ENCODE results near the gene PLPP1. TPM values are rescaled to one million over a fixed set of nuclear protein-coding genes. Genes with fewer than 3 reads are reported as not detected.

PLPP1 gene
- total RNA-seq, 4 donors from 2014 or later, result 26.1 to 140 (median 41.3) TPM

DNA sequence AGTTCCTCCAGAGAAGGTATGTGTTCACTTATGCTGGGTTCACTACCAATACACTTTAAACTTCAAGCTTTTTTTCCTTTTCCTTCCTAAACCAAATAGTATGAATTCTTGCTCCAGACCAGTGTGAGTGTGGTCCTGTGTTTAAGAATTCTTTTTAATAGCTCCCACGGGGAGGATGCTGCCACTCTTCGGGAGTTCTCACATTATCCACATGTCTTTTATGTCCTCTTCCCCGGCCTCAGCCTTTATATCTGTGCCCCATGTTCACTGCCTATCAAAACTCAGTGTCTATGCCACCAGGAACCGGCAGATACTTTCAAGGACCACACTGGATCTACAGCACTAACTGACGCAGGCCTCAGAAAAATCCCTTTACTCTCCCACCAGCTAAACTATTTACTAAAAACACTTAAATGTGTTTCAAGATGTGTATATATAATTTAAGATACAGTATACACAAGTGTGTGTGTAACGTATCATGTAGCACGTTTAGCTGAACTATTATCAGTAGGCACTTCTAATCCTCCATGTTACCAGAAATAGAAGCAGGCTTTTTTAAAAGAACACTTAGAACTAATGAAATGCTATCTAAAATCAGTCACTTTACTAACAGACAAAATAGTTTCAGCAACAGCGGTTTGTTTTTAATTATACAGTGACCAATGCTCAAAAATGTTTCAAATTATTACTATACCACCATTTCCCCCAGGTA lies 88.0 kb downstream of the PLPP1 start:
- H3K4me1 ChIP-seq, result peaks cover 0 to 22% (median 0%) of the 10 kb centered on the region in 3 donors
- no peak overlapping the region for H3K4me3 ChIP-seq
- H3K27ac ChIP-seq, result peak overlapping the region in 3 of 4 donors; percentile 10 to 29 (median 11)
- H3K27me3 ChIP-seq, result no peaks in the 10 kb centered on the region
- DNase-seq, result no peak
- TF ChIP-seq POLR2A (IDR thresholded peaks at IDR 0.05), result no peak
- TF ChIP-seq, protein P1, sequence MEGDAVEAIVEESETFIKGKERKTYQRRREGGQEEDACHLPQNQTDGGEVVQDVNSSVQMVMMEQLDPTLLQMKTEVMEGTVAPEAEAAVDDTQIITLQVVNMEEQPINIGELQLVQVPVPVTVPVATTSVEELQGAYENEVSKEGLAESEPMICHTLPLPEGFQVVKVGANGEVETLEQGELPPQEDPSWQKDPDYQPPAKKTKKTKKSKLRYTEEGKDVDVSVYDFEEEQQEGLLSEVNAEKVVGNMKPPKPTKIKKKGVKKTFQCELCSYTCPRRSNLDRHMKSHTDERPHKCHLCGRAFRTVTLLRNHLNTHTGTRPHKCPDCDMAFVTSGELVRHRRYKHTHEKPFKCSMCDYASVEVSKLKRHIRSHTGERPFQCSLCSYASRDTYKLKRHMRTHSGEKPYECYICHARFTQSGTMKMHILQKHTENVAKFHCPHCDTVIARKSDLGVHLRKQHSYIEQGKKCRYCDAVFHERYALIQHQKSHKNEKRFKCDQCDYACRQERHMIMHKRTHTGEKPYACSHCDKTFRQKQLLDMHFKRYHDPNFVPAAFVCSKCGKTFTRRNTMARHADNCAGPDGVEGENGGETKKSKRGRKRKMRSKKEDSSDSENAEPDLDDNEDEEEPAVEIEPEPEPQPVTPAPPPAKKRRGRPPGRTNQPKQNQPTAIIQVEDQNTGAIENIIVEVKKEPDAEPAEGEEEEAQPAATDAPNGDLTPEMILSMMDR (IDR thresholded peaks at IDR 0.05), result no peak
- H3K9me3 ChIP-seq, result no peaks in the 10 kb centered on the region
- peaks cover 0 to 7% (median 0%) of the 10 kb centered on the region in 3 donors for H3K36me3 ChIP-seq
- intact Hi-C loops (cut with DNase I), result no loop called here
- 67 to 76% methylated on average over 8 of the region's 8 CpGs for WGBS, 2 donors

DNA sequence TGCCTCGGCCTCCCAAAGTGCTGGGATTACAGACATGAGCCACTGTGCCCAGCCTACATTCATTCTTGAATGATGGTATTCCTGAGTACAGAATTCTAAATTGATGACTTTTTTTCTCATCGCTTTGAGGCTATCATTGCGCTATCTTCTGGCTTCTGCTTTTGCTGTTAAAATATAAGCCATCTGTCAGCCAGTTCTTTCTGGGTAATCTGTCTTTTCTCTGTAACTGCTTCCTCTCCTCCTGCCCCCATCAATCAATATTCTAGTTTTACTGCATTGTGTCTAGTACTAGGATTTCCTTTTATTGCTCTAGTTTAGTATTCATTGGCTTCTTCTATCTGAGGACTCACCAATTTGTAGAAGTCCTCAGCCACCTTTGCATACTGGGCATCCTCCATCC lies 89.0 kb downstream of the PLPP1 start:
- Histone ChIP-seq H3K36me3 (peaks cover 0 to 10% (median 5%) of the 10 kb centered on the region in 3 donors), H3K27me3 (no peaks in the 10 kb centered on the region), H3K9me3 (no peaks in the 10 kb centered on the region), H3K4me1 (peaks cover 0 to 28% (median 0%) of the 10 kb centered on the region in 3 donors), H3K4me3 (no peak overlapping the region), H3K27ac (no peak overlapping the region)
- 89 to 98% methylated on average over 3 of the region's 3 CpGs for WGBS, 2 donors
- no peak for DNase-seq
- TF ChIP-seq POLR2A (IDR thresholded peaks at IDR 0.05), result no peak
- TF ChIP-seq, protein P1 (IDR thresholded peaks at IDR 0.05), result no peak
- intact Hi-C loops (cut with DNase I), result no loop called here

DNA sequence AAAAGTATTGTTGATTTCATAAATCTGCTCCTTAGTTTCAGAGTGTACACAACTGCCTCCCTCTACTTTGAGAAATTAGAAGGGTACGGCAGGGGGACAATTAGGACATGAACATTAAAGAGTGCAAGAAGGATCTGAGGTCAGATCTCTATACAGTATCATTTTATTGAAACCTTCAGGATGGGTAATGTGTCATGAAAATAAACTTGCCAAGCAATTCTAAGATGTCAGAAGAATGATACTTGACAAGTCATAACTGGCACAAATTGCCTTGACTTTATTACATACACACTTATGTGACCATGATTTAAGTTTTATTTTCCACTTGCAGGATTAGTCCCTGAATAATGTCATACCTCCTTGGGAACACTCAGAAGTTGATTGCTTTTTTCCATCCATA lies 92.8 kb downstream of the PLPP1 start:
- Histone ChIP-seq H3K4me1 (peaks cover 12 to 50% (median 23%) of the 10 kb centered on the region in 3 donors), H3K27ac (peak overlapping the region in 2 of 4 donors; percentile 68 to 83), H3K36me3 (peaks cover 0 to 10% (median 5%) of the 10 kb centered on the region in 3 donors), H3K27me3 (no peaks in the 10 kb centered on the region), H3K4me3 (no peak overlapping the region), H3K9me3 (no peaks in the 10 kb centered on the region)
- no peak for DNase-seq
- intact Hi-C loops (cut with DNase I), result no loop called here
- TF ChIP-seq POLR2A (IDR thresholded peaks at IDR 0.05), result no peak
- WGBS, 2 donors, result 86 to 93% methylated on average over 1 of the region's 1 CpG

DNA sequence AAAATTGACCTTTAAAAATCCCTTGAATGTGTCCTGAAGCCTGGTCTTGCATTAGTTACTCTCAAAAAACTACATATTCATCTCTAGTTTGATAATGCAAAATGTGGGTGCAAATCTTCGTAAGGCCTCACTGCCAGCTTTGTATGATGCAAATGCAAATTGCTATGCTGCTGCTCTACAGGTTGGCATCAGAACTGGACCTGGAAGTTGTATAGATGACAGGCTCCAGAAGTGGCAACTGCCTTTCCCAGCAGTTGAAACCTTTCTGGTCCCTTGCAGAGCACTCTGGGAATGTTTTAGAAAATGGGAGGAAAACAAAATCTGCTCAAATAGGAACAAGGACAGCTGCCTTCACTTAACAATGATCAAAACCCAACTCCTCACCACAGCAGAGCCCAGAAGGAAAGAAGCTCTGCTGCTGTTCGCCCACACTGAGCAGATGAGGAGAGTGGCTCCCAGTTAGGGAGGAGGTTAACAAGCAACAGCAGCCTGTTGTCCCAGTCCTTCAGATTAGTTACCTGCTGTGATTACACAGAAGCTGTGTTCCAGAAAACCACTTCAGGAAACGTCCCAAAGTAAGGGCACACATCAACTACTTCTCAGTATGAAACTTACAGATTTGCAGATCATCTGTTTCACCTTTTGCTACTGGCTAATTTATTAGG lies 93.5 kb downstream of the PLPP1 start:
- Histone ChIP-seq H3K36me3 (peaks cover 0 to 12% (median 5%) of the 10 kb centered on the region in 3 donors), H3K9me3 (no peaks in the 10 kb centered on the region), H3K27ac (peak overlapping the region in 3 of 4 donors; percentile 68 to 83 (median 81)), H3K27me3 (no peaks in the 10 kb centered on the region), H3K4me3 (no peak overlapping the region), H3K4me1 (peaks cover 12 to 48% (median 23%) of the 10 kb centered on the region in 3 donors)
- DNase-seq, result no peak
- intact Hi-C loops (cut with DNase I), result no loop called here
- WGBS, 2 donors, result 85 to 91% methylated on average over 3 of the region's 3 CpGs
- no peak for TF ChIP-seq POLR2A (IDR thresholded peaks at IDR 0.05)
- TF ChIP-seq, protein P1 (IDR thresholded peaks at IDR 0.05), result no peak

DNA sequence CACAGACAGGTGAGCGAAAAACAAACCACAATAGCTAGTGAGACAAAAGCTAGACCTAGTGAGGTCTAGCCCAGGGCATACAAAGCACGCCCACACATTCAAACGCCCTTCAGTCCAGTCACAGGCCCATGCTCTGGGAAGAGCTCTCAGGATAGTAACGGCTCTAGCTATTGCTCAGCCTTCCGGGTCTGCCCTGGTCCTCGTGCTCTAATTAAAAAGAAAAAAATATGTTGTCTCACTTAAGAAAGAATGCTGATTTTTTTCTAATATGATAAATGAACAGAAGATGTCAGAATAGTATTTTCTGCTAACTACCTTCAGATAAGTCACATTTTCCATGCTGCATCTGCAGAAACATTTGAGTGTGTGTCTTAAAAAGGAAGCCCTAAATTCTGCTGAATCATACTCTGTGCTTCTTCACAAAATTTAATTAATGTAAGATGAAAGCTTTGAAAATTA lies 94.5 kb downstream of the PLPP1 start:
- TF ChIP-seq POLR2A (IDR thresholded peaks at IDR 0.05), result no peak
- TF ChIP-seq, protein P1 (IDR thresholded peaks at IDR 0.05), result no peak
- no peak for DNase-seq
- Histone ChIP-seq H3K36me3 (peaks cover 0 to 16% (median 5%) of the 10 kb centered on the region in 3 donors), H3K27me3 (no peaks in the 10 kb centered on the region), H3K4me3 (no peak overlapping the region), H3K4me1 (peaks cover 12 to 48% (median 23%) of the 10 kb centered on the region in 3 donors), H3K27ac (peak overlapping the region; percentile 25 to 90 (median 82)), H3K9me3 (no peaks in the 10 kb centered on the region)
- intact Hi-C loops (cut with DNase I), result no loop called here
- WGBS, 2 donors, result 70 to 77% methylated on average over 6 of the region's 6 CpGs
